ENCODE results near the gene SSB.
"Not testable (repeated sequence)": the region's sequence is repeated elsewhere in the genome, so short reads cannot be mapped to it uniquely, and the experiment has no call there.

The SSB gene

GRCh38 chr2:169838743-169839489 is 40.2 kb downstream of the SSB start:
- DNase-seq = no peak

GRCh38 chr2:169839954-169840746 is 41.5 kb downstream of the SSB start:
- no peak for DNase-seq

GRCh38 chr2:169840747-169841142 is 42.1 kb downstream of the SSB start:
- DNase-seq = no peak

GRCh38 chr2:169841625-169842024 is 43.0 kb downstream of the SSB start:
- DNase-seq = not testable (repeated sequence)

GRCh38 chr2:169845016-169845415 is 46.3 kb downstream of the SSB start:
- DNase-seq = no peak

GRCh38 chr2:169848959-169849693 is 50.5 kb downstream of the SSB start:
- DNase-seq = not testable (repeated sequence)

- no peak for DNase-seq
These were observed 51.0 kb downstream of the SSB start for GRCh38 chr2:169849710-169850109.

GRCh38 chr2:169853041-169853668 is 54.5 kb downstream of the SSB start:
- DNase-seq = no peak

- not testable (repeated sequence) for DNase-seq
These were observed 56.9 kb downstream of the SSB start for GRCh38 chr2:169855281-169856258.

- no peak for DNase-seq
These were observed 60.8 kb downstream of the SSB start for GRCh38 chr2:169859423-169859822.

GRCh38 chr2:169860149-169860548 is 61.5 kb downstream of the SSB start:
- no peak for DNase-seq
